ENCODE data around the gene CREB3L2. TPM values are rescaled to one million over a fixed set of nuclear protein-coding genes. Genes with fewer than 3 reads are reported as not detected.
"Not testable (repeated sequence)": the region's sequence is repeated elsewhere in the genome, so short reads cannot be mapped to it uniquely, and the experiment has no call there.

Gene CREB3L2
- total RNA-seq, 1 donor from 2014 or later = 175 TPM

DNA sequence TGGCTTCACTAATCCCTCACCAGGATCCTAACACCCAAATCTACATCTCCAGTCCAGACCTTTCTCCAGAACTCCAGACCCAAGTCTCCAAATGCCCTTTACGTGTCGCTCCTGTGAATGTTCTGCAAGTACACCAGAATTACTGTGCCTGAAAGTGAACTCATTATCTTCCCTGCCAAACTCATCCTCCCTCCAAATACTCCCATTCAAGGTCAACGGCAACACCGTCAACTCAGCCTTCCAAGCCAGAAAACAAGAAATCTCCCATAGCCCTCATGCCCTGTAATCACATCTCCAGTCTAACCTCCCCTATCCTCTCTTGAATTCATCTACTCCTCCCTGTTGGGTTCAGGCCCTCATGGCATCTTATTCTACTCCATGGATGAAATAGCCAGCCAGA is 12.3 kb downstream of the CREB3L2 start:
- no peak for DNase-seq (ENCODE audit: low spot score)

- no peak for DNase-seq (ENCODE audit: low spot score)
Measured at GRCh38 chr7:137989094-137989493, 12.8 kb downstream of the CREB3L2 start.

- no peak for DNase-seq (ENCODE audit: low spot score)
Measured at GRCh38 chr7:137987968-137988367, 13.9 kb downstream of the CREB3L2 start.

DNA sequence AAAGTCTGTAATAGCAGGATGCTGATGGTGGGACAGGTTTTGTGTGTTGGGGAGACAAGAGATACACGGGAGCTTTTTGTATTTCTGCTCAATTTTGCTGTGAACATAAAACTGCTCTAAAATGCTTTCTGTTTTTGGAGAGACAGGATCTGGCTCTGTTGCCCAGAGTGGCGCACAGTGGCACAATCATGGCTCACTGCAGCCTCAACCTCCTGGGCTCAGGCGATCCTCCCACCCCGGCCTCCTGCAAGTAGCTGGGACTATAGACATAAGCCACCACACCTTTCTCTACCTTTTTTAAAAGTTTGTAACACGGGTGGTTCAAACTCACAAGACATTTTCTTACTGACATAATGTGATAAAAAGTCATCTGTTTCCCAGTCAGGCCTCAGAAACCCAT is 14.3 kb downstream of the CREB3L2 start:
- DNase-seq (ENCODE audit: low spot score) = no peak

DNA sequence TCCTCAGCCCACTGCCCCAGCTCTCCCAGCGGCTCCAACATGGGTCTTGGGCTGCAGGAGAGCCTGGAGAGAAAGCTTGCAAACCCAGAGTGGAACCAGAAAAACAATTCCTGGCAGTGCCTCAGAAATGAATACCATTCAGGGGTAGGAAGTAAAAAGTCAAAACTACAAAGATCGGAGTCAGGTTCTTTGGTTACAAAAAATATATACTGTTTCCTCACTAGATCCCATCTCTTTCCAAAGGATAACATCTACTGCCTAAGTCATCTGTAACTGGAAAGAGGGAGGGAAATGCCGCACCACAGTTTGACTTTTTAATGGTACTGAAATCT is 14.9 kb downstream of the CREB3L2 start:
- no peak for DNase-seq (ENCODE audit: low spot score)

GRCh38 chr7:137986252-137987017 is 15.5 kb downstream of the CREB3L2 start:
- DNase-seq (ENCODE audit: low spot score) = no peak

GRCh38 chr7:137985897-137986251 is 16.0 kb downstream of the CREB3L2 start:
- no peak for DNase-seq (ENCODE audit: low spot score)

DNA sequence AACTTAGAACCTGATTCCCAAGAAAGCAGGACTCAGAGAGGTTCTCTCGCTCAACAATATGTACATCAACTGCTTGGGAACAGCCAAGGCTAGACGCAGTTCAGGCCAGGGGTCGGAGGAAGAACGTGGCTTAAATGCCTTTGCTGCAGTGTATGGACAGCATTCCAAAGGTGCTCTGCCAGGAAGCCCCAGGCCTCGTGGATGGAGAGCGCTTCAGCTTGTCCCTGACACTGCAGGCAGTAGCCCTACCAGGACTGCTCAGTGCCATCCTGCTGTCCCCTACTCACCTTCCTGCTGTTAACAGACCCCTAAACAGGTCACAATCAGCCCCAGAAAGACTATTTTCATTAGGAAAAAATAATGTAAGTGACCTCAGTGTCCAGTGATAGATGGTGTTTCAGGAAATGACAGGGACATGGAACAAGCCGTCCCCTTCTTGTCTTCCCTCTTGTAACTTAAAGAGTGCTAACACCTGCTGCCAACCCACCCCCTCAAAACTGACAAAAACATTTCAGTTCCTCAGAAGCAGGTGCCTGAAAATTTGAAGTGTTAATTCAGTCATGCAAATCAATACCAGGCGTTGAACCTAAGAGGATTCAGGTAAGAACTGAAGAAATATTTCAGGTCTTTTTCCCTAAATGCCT is 16.5 kb downstream of the CREB3L2 start:
- no peak for DNase-seq (ENCODE audit: low spot score)

DNA sequence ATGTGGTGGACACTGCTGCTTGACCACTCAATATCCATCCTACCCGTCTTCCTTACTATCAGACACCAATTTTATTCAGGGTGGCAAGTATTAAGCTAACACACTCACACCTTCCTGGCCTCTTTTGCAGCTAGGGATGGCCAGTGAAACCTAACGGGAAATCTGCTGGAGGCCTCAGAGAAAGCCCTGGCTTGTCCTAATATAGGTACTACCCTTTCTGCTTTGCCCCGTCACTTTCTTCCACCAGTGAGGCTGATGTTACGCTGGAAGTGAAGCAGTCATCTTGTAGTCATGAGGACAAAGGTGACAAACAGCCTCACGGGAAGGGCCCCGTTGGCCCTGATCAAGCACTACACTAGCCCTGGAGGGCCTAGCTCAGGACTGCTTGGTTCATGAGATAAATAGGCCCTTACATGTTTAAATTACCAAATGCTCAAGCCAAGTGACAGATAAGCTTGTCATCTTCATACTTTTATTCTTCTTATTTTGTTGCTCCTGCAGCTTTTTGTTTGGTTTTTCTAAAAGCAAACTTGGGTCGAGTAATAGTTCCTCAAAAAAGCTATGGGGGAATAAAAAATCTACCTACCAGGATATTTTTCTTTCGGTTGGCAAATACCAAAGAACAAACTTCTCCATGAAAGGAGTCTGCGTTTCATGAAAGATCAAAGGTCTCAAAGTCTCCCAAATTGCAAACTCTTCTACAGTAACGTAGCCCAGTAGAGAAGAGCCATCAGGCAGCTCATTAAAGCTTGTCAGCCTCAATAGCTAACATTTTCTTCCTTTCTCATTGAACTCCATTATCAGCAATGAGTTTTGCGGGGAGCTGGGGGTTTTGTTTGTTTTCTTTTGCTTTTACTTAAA is 17.5 kb downstream of the CREB3L2 start:
- DNase-seq (ENCODE audit: low spot score) = no peak

DNA sequence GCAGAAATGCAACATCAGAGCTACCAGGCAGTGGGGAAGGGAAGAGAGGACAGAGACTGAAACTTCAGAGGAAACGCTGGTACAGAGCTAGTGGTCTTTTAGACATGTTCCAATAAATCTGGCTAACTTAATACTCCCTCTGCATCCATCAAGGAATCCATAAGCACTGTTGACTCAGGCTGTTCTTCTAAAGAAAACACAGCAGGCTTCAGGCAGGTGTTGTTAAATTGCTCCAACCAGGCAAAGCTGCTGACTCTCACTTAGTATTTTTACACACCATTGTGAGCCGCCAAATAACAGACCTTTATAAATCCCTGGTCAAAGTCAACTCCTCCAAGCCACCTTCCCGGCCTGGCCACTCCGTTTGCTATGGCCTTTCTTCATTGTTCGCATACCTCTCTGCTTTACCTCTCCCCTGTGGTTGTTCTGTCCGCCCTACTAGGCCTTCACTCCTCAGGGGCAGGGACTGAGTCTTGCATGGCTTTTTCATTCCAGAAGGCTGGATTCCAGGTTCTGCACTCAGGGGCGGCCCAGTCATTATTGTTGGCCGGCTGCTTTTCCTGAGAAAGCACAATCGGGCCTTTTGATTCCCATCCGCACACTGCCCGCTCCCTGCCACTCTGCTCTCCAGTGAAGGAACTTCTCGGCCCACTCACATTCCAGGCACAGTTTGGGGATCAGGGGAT is 18.4 kb downstream of the CREB3L2 start:
- DNase-seq (ENCODE audit: low spot score) = no peak

DNA sequence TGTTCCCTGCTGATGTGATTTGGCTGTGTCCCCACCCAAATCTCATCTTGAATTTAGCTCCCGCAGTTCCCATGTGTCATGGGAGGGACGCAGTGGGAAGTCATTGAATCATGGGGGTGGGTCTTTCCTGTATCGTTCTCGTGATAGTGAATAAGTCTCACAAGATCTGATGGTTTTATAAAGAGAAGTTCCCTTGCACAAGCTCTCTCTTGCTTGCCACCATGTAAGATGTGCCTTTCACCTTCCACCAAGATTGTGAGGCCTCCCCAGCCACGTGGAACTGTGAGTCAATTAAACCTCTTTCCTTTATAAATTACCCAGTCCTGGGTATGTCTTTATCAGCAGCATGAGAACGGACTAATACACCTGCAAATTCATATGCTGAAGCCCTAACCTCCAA is 19.5 kb downstream of the CREB3L2 start:
- DNase-seq (ENCODE audit: low spot score) = not testable (repeated sequence)

DNA sequence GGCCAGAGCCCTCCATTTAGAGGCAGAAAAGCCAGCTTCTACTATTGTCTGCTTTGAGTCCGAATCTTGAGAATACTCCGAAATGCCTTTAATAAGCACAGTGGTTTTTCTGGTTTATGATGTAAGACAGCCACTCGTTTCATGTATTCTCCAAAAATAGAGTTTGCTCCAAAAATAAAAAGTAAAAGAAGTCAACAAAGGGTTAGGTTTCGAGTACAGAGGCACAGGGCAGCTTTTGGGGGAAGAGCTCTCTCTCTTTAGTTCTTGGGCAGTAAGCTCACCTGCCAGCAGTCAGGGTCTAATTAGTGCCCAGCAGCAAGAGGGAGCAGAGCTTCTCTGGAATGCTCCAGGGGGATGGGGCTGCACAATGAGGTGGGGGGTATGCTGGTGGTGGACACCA is 20.2 kb downstream of the CREB3L2 start:
- no peak for DNase-seq (ENCODE audit: low spot score)

DNA sequence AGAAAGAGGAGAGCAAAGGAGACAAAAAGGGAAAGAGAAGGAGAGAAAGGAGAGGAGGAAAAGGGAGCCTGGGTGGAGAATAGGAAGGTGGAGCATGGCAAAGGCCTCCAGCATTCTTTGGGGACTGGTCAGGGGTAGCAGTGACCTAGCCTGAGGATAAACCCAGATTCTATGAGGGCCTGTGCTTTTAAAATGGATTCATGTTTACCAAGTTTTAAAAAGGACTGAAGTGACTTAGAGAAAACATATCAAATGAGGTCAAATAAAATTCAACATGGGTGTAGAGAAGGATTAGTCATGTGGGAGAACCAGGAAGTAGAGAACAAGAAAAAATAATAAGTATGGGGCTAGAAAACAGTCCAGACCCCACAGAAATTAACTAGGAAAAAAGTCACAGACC is 20.7 kb downstream of the CREB3L2 start:
- DNase-seq (ENCODE audit: low spot score) = no peak

GRCh38 chr7:137980308-137980707 is 21.6 kb downstream of the CREB3L2 start:
- DNase-seq (ENCODE audit: low spot score) = no peak

- no peak for DNase-seq (ENCODE audit: low spot score)
Measured at GRCh38 chr7:137978464-137979237, 23.2 kb downstream of the CREB3L2 start.

DNA sequence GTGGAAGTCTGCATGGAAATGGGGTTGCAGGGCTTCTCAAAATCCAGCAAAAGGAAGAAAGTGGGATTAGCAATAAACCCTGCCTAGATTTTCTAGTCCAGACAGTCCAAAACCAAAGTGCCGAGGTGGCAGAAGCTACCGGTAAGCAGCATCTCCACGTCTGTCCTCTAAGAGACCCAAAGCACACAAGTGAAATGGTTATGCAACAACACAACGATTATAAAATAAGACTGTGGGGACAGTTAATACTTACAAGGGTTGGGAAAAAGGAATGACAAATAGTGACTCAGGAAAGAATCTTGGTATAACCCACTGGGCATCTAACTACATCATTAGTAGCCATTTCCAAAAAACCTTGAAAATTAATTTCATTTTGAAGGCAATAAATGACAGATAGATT is 24.7 kb downstream of the CREB3L2 start:
- no peak for DNase-seq (ENCODE audit: low spot score)

DNA sequence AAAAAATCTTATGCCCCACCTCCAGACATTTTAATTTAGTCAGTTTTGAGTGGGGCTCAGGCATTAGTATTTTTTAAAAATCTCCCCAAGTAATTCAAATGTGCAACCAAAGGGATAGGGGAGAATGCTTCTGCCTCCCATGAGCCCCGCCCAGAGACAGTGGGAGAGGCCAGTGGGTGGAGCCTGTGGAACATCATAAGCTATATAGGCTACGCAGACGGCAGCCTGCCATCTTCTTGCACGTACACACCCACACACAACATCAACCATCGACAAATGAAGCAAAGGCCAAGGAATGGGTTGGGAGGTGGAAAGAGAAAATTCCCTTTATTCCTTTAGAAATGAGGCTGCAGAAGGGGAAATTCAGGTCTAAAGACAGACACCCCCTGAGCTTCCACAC is 25.2 kb downstream of the CREB3L2 start:
- DNase-seq (ENCODE audit: low spot score) = no peak

DNA sequence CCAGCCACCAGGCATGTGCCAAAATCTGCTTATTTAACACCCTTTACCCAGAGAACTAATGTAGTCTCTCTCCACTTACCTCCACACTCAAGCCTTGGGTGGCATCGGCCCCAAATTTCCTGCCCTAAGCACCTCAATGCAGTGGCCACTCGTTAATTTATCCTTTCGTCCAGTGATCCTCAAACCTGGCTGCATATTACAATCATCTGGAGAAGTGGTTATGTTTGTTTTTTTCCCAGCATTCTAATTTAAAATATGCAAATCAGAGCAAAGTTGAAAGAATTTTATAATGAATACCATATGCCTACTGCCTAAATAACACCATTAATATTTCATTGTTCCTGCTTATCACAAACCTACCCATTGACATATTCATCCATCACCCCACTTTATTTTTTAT is 25.7 kb downstream of the CREB3L2 start:
- no peak for DNase-seq (ENCODE audit: low spot score)

DNA sequence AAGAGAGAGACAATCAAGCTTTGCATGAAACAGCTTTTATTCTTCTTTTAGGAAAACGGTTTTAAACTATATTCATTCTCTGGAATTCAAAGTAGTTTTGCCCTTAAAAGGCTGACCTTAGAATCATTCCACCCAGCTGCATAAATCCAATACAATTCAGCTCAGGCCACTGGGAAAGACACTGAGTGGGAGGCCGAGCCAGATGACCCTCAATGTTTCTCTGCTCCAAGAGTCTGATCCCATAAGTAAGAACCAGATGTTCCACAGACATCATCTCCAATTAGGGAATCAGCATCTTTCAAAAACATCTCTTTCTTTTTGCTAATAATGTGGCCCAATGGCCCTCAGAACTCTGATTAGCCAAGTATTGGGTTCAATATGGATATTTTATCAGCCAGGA is 26.1 kb downstream of the CREB3L2 start:
- DNase-seq (ENCODE audit: low spot score) = no peak

DNA sequence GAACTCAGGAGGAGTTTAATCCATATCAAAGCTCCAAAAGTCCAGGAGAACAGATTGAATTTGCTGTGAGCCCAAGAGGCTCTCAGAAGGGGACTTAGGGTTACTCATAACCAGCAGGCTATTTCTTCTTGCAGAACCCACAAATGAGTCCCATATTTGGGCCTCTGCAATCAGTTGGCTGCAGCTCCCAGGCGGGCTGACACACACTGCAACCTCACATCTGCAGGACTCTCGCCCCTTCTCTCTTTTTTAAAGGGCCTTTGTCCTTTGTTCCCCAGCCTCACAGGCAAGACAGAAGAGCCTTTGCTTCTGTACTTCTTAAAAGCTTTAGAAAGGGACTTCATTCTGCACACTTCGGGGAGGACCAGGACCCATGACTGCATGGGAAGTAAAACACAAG is 26.7 kb downstream of the CREB3L2 start:
- DNase-seq (ENCODE audit: low spot score) = no peak

DNA sequence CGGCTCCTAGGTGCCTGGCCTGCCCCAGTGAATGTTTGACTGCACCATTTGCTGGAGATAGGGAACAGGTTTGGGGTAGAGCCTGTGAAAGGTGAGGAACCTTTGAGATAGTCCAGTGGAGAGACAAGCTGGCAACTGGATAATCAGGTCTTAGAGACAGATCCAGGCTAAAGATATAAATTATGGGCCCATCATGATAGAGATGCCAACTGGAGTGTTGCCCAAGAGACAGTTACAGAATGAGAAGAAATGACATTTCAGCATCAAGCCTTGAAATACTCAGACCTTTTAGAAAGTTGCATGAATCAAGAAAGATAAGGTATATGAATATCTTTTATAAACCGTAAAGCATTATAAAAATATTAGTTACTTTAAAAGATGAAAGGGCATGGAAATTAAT is 27.1 kb downstream of the CREB3L2 start:
- DNase-seq (ENCODE audit: low spot score) = no peak
